ENCODE data around the gene PARP8. TPM values are rescaled to one million over a fixed set of nuclear protein-coding genes. Genes with fewer than 3 reads are reported as not detected.
"Not testable (repeated sequence)": the region's sequence is repeated elsewhere in the genome, so short reads cannot be mapped to it uniquely, and the experiment has no call there.

The PARP8 gene
- total and polyA plus RNA-seq, 4 donors, result 20.3 to 39.1 (median 29.1) TPM

DNA sequence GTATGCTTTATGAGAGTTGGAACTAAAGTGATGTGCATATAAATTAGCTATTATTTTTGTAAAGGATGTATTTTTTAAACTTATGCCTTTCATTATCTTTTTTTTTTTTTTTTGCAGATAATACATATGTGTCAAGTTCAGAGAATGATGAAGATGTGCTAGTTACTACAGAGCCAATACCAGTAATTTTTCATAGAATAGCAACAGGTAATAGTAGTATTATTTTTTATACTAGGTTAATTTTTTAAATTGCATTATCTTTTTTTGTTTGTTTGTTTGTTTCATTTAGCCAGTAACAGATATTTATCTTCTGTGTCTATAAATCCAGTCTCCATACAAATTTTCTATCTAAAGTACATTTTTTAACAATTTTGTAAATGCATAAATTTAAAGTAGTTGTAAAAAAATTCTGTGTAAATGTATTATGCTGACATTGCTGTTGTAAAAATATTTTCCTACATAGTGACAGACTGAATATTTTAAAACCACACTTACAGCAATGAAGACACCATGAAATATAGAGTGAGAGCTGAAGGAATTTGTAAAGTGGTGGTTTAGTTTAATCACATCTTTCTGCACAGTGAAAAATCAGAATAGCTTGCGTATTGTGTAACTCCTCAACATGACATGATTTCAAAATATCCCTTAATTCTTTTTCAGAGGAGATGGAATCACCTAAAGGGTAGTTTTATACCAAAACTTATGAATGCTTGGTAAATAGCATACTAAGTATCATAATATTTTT is 93.3 kb downstream of the PARP8 start:
- no CpG with 5 or more reads among the region's 1 CpG for WGBS (ENCODE audit: insufficient coverage)
- Histone ChIP-seq H3K4me1 (ENCODE audit: control insufficient read depth, insufficient read depth, low read length) (no peaks in the 10 kb centered on the region), H3K27ac (ENCODE audit: low read depth, low read length) (no peak overlapping the region), H3K9me3 (ENCODE audit: control insufficient read depth, insufficient read depth, low read length) (no peaks in the 10 kb centered on the region), H3K4me3 (ENCODE audit: low read depth, low read length) (no peak overlapping the region), H3K27me3 (ENCODE audit: control insufficient read depth, insufficient read depth, low read length) (no peaks in the 10 kb centered on the region), H3K36me3 (ENCODE audit: control insufficient read depth, insufficient read depth, low read length) (no peaks in the 10 kb centered on the region)
- no peak for DNase-seq (ENCODE audit: low read depth in 4 of 6, low spot score in 6 of 6)

DNA sequence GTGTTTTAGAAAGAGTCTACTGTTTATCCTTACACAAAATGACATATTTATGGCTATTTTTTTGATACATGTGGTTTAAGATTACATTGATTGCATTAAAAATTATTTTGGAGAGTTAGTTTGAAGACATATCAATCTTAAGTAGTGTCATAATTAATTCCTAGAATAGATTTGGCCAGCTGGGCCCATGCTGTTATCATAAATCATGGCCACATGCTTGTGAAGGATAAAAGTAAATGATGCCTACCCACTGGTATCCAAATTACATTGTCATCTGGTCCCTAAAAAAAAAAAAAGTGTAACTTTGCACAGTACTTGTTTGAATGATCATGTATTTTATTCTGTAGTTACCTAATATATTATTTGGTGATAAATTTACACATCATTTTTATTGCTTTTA is 96.9 kb downstream of the PARP8 start:
- Histone ChIP-seq H3K27ac (ENCODE audit: low read depth, low read length) (no peak overlapping the region), H3K36me3 (ENCODE audit: control insufficient read depth, insufficient read depth, low read length) (no peaks in the 10 kb centered on the region)
- no peak for DNase-seq (ENCODE audit: low read depth in 4 of 6, low spot score in 6 of 6)

DNA sequence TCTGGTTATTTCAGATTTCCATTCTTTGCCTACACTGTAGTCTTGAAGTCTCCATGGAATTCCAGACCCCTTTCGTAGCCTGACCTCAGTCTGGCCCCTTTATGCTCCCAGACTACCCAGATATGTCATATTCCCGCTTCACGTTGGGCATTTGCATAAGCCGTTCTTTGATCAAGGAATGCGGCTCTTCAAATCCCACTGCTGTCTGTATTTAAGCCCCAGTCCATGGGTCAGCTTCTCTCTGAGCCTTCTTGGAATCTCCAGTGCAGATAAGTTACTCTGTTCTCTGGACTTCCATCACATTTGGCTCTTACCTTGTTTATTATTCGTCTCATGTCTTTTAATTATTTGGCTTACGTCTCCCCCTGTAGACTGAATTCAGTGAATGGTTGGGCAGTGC is 97.4 kb downstream of the PARP8 start:
- WGBS (ENCODE audit: insufficient coverage), result 82% methylated on average over 5 of the region's 7 CpGs
- peak in 1 of 6 donors; percentile 6 for DNase-seq (ENCODE audit: low read depth in 4 of 6, low spot score in 6 of 6)
- no peaks in the 10 kb centered on the region for H3K27me3 ChIP-seq (ENCODE audit: control insufficient read depth, insufficient read depth, low read length)
- no peak overlapping the region for H3K27ac ChIP-seq (ENCODE audit: low read depth, low read length)
- no peak overlapping the region for H3K4me3 ChIP-seq (ENCODE audit: low read depth, low read length)
- no peaks in the 10 kb centered on the region for H3K9me3 ChIP-seq (ENCODE audit: control insufficient read depth, insufficient read depth, low read length)
- H3K4me1 ChIP-seq (ENCODE audit: control insufficient read depth, insufficient read depth, low read length), result no peaks in the 10 kb centered on the region
- H3K36me3 ChIP-seq (ENCODE audit: control insufficient read depth, insufficient read depth, low read length), result no peaks in the 10 kb centered on the region

More for the DNA sequence above, 96.9 kb downstream of the PARP8 start:
- Histone ChIP-seq H3K4me1 (ENCODE audit: control insufficient read depth, insufficient read depth, low read length) (no peaks in the 10 kb centered on the region), H3K27me3 (ENCODE audit: control insufficient read depth, insufficient read depth, low read length) (no peaks in the 10 kb centered on the region), H3K9me3 (ENCODE audit: control insufficient read depth, insufficient read depth, low read length) (no peaks in the 10 kb centered on the region), H3K4me3 (ENCODE audit: low read depth, low read length) (no peak overlapping the region)

- DNase-seq (ENCODE audit: low read depth in 4 of 6, low spot score in 6 of 6), result no peak
- no CpG with 5 or more reads among the region's 2 CpGs for WGBS (ENCODE audit: insufficient coverage)
- Histone ChIP-seq H3K36me3 (ENCODE audit: control insufficient read depth, insufficient read depth, low read length) (no peaks in the 10 kb centered on the region), H3K4me1 (ENCODE audit: control insufficient read depth, insufficient read depth, low read length) (no peaks in the 10 kb centered on the region), H3K4me3 (ENCODE audit: low read depth, low read length) (no peak overlapping the region), H3K27me3 (ENCODE audit: control insufficient read depth, insufficient read depth, low read length) (no peaks in the 10 kb centered on the region), H3K9me3 (ENCODE audit: control insufficient read depth, insufficient read depth, low read length) (no peaks in the 10 kb centered on the region), H3K27ac (ENCODE audit: low read depth, low read length) (no peak overlapping the region)
Observed at GRCh38 chr5:50766042-50766441, 99.6 kb downstream of the PARP8 start.

- WGBS (ENCODE audit: insufficient coverage), result no CpG with 5 or more reads among the region's 5 CpGs
- no peaks in the 10 kb centered on the region for H3K4me1 ChIP-seq (ENCODE audit: control insufficient read depth, insufficient read depth, low read length)
- H3K36me3 ChIP-seq (ENCODE audit: control insufficient read depth, insufficient read depth, low read length), result no peaks in the 10 kb centered on the region
- no peak overlapping the region for H3K4me3 ChIP-seq (ENCODE audit: low read depth, low read length)
- no peak overlapping the region for H3K27ac ChIP-seq (ENCODE audit: low read depth, low read length)
- no peak for DNase-seq (ENCODE audit: low read depth in 4 of 6, low spot score in 6 of 6)
- no peaks in the 10 kb centered on the region for H3K27me3 ChIP-seq (ENCODE audit: control insufficient read depth, insufficient read depth, low read length)
- H3K9me3 ChIP-seq (ENCODE audit: control insufficient read depth, insufficient read depth, low read length), result no peaks in the 10 kb centered on the region
Observed at GRCh38 chr5:50766462-50766861, 100.0 kb downstream of the PARP8 start.

GRCh38 chr5:50766967-50767366 is 100.5 kb downstream of the PARP8 start:
- no peak overlapping the region for H3K27ac ChIP-seq (ENCODE audit: low read depth, low read length)
- no peaks in the 10 kb centered on the region for H3K4me1 ChIP-seq (ENCODE audit: control insufficient read depth, insufficient read depth, low read length)
- DNase-seq (ENCODE audit: low read depth in 4 of 6, low spot score in 6 of 6), result no peak
- H3K4me3 ChIP-seq (ENCODE audit: low read depth, low read length), result no peak overlapping the region
- no peaks in the 10 kb centered on the region for H3K27me3 ChIP-seq (ENCODE audit: control insufficient read depth, insufficient read depth, low read length)
- WGBS (ENCODE audit: insufficient coverage), result no CpG with 5 or more reads among the region's 2 CpGs
- no peaks in the 10 kb centered on the region for H3K36me3 ChIP-seq (ENCODE audit: control insufficient read depth, insufficient read depth, low read length)
- no peaks in the 10 kb centered on the region for H3K9me3 ChIP-seq (ENCODE audit: control insufficient read depth, insufficient read depth, low read length)

- H3K9me3 ChIP-seq (ENCODE audit: control insufficient read depth, insufficient read depth, low read length), result no peaks in the 10 kb centered on the region
- H3K36me3 ChIP-seq (ENCODE audit: control insufficient read depth, insufficient read depth, low read length), result no peaks in the 10 kb centered on the region
- H3K27ac ChIP-seq (ENCODE audit: low read depth, low read length), result no peak overlapping the region
- no peak for DNase-seq (ENCODE audit: low read depth in 4 of 6, low spot score in 6 of 6)
- no peak overlapping the region for H3K4me3 ChIP-seq (ENCODE audit: low read depth, low read length)
- no peaks in the 10 kb centered on the region for H3K4me1 ChIP-seq (ENCODE audit: control insufficient read depth, insufficient read depth, low read length)
- no CpG with 5 or more reads among the region's 1 CpG for WGBS (ENCODE audit: insufficient coverage)
- H3K27me3 ChIP-seq (ENCODE audit: control insufficient read depth, insufficient read depth, low read length), result no peaks in the 10 kb centered on the region
Observed at GRCh38 chr5:50767588-50767987, 101.2 kb downstream of the PARP8 start.

DNA sequence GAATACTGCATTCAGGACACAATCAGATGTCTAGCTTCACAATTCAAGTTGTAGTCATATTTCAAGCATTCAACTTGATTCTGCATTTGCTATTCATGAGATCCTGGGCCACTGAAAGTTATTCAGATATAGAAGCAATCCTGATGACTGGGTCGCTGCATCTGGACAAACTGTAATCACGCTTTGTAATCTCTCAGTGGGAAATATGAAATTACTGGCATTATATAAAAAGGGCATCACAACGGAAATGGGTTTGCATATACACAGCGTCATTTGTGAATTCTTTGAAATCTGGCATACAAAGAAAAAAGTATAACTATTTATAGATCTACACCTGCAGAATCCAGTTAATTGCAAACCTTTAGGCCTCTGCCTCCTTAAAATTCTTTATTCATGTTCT is 102.2 kb downstream of the PARP8 start:
- H3K4me3 ChIP-seq (ENCODE audit: low read depth, low read length), result no peak overlapping the region
- WGBS (ENCODE audit: insufficient coverage), result 90% methylated on average over 2 of the region's 4 CpGs
- no peaks in the 10 kb centered on the region for H3K9me3 ChIP-seq (ENCODE audit: control insufficient read depth, insufficient read depth, low read length)
- H3K4me1 ChIP-seq (ENCODE audit: control insufficient read depth, insufficient read depth, low read length), result no peaks in the 10 kb centered on the region
- no peaks in the 10 kb centered on the region for H3K36me3 ChIP-seq (ENCODE audit: control insufficient read depth, insufficient read depth, low read length)
- no peak overlapping the region for H3K27ac ChIP-seq (ENCODE audit: low read depth, low read length)
- H3K27me3 ChIP-seq (ENCODE audit: control insufficient read depth, insufficient read depth, low read length), result no peaks in the 10 kb centered on the region
- DNase-seq (ENCODE audit: low read depth in 4 of 6, low spot score in 6 of 6), result no peak

- Histone ChIP-seq H3K36me3 (ENCODE audit: control insufficient read depth, insufficient read depth, low read length) (peaks cover 10% of the 10 kb centered on the region), H3K27me3 (ENCODE audit: control insufficient read depth, insufficient read depth, low read length) (no peaks in the 10 kb centered on the region), H3K27ac (ENCODE audit: low read depth, low read length) (no peak overlapping the region), H3K9me3 (ENCODE audit: control insufficient read depth, insufficient read depth, low read length) (no peaks in the 10 kb centered on the region), H3K4me1 (ENCODE audit: control insufficient read depth, insufficient read depth, low read length) (no peaks in the 10 kb centered on the region), H3K4me3 (ENCODE audit: low read depth, low read length) (no peak overlapping the region)
- DNase-seq (ENCODE audit: low read depth in 4 of 6, low spot score in 6 of 6), result no peak
- no CpG with 5 or more reads among the region's 3 CpGs for WGBS (ENCODE audit: insufficient coverage)
Observed at GRCh38 chr5:50770441-50770840, 104.0 kb downstream of the PARP8 start.

DNA sequence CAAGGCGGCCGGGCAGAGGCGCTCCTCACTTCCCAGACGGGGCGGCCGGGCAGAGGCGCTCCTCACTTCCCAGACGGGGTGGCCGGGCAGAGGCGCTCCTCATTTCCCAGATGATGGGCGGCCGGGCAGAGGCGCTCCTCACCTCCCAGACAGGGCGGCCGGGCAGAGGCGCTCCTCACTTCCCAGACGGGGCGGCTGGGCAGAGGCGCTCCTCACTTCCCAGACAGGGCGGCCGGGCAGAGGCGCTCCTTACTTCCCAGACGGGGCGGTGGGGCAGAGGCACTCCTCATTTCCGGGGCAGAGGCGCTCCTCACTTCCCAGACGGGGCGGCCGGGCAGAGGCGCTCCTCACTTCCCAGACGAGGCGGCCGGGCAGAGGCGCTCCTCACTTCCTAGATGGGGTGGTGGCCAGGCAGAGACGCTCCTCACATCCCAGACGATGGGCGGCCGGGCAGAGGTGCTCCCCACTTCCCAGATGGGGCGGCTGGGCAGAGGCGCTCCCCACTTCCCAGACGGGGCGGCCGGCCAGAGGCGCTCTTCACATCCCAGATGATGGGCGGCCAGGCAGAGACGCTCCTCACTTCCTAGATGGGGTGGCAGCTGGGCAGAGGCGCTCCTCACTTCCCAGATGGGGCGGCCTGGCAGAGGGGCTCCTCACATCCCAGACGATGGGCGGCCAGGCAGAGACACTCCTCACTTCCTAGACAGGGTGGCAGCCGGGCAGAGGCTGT is 108.2 kb downstream of the PARP8 start:
- H3K27me3 ChIP-seq (ENCODE audit: control insufficient read depth, insufficient read depth, low read length); H3K9me3 ChIP-seq (ENCODE audit: control insufficient read depth, insufficient read depth, low read length); H3K4me1 ChIP-seq (ENCODE audit: control insufficient read depth, insufficient read depth, low read length); DNase-seq (ENCODE audit: low read depth in 4 of 6, low spot score in 6 of 6); H3K36me3 ChIP-seq (ENCODE audit: control insufficient read depth, insufficient read depth, low read length); H3K4me3 ChIP-seq (ENCODE audit: low read depth, low read length); H3K27ac ChIP-seq (ENCODE audit: low read depth, low read length): not testable (repeated sequence)
- over 99% methylated on average over 40 of the region's 51 CpGs for WGBS (ENCODE audit: insufficient coverage)
